Renal pelvis (tissue), 12 donors: ENCODE measurements around the gene EN2. TPM values are rescaled to one million over a fixed set of nuclear protein-coding genes. Genes with fewer than 3 reads are reported as not detected.

Source experiments
- DNase-seq: peaks from one replicate; pipeline ENCODE4 v3.0.0-alpha.2; 2013
- long read RNA-seq, 16 experiments: transcript quantifications; one replicate each; lab custom pipeline, GENCODE V29; 2026
- polyA plus RNA-seq, 3 donors: library from polyadenylated mRNA; unstranded; fragments of 120-200 nt; gene quantifications; one replicate each; pipeline ENCODE4 v1.2.1, GENCODE V29; 2013; ENCODE audit not compliant: insufficient read length in 3 of 3

EN2 gene
- under 1 TPM; 0.09 to 0.29 (median 0.17) TPM for polyA plus RNA-seq
- long read RNA-seq, donor 1: 0 reads
- long read RNA-seq, donor 2: 0 reads
- long read RNA-seq, donor 3: 0 reads
- long read RNA-seq, donor 4: 0 reads
- long read RNA-seq, donor 5: 0 reads
- long read RNA-seq, donor 6: 0 reads
- long read RNA-seq, donor 7: 0 reads
- long read RNA-seq, donor 8: 0 reads
- long read RNA-seq, donor 9: 0 reads
- long read RNA-seq, donor 10: 0 reads
- long read RNA-seq, donor 11: 0 reads
- long read RNA-seq, donor 12: 0 reads
- long read RNA-seq, donor 13: 0 reads
- long read RNA-seq, donor 14: 0 reads
- long read RNA-seq, donor 15: 0 reads
- long read RNA-seq, donor 16: 0 reads

GRCh38 chr7:155458111-155458877, at the start of gene EN2:
EN2 (plus strand) TSS chr7:155458129; CDS start chr7:155458378, 249 bp downstream.
- DNase-seq: no peak

DNA sequence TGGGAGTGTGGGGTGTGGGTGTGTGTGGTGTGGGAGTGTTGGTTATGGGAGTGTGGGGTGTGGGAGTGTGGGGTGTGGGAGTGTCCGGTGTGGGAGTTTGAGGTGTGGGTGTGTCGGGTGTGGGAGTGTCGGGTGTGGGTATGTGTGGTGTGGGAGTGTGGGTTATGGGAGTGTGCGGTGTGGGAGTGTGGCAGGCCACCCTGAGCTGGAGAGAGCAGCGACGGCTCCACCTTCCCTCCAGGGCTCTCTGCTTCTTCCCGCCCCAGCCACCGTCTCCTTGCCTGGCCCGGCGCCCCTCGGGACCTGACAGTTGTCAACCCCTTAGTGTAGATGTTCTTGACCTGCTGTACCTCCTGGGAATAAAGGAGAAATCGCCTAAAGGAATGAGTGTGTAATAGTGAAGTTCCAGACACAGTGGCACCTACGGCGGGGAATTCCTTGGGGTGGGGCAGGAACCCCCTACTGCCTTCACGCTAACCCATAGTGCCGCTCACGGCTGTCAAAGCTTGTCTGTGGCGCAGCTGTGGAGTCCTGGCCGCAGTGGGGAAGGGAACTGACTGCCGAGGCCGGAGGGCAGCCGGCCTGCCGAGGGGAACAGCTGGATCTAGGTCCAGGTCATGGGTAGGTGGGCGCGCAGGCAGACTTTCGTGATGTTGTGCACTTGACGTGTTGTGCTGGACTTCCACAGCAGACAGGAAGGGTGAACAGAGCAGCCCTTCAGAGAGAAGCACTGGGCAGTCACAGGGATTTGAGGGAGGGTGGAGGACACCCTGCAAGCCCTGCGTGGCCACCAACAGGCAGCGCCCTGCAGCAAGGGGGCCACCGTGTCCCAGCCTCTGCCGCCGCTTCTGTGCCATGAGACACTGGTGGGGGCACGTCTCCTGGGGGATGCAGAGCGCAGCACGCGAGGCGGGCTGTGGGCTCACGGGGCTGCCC, 49.0 kb upstream of the EN2 start:
- no peak for DNase-seq

DNA sequence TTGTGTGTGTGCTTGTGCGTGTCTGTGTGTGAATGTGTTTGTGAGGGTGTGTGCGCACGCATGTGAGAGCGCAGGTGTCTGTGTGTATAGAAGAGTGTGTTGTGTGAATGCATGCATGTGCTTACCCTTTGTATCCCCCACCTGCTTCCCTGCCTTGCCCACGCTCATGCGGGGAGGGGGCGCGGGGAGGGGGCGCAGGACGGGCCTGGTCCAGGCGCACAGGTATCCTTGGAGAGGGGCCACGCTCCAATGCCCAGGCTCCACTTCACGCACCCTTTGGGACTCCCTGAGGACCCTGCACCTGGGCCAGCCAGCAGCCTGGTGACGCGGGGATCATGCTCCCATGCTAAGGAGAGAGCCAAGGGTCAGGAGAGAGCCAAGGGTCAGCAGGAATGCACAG, 47.9 kb upstream of the EN2 start:
- no peak for DNase-seq

DNA sequence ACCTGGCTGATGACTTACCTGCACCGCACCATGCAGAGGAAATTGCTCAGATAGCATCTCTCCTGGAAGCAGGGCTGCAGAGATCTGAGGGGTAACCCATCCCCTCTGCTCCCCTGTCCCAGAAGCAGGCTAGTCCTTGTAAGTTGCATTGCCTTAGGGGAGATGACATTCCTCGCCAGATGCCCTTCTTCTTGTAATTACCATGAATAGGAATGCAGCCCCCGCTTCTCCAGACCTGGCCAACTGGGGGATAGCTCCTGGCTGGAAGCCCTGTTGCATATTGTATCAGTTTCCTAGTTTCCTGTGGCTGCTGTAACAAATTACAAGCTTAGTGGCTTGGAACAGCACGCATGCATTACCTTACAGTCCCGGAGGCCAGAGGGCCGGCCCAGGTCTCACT, 47.5 kb upstream of the EN2 start:
- DNase-seq: no peak

DNA sequence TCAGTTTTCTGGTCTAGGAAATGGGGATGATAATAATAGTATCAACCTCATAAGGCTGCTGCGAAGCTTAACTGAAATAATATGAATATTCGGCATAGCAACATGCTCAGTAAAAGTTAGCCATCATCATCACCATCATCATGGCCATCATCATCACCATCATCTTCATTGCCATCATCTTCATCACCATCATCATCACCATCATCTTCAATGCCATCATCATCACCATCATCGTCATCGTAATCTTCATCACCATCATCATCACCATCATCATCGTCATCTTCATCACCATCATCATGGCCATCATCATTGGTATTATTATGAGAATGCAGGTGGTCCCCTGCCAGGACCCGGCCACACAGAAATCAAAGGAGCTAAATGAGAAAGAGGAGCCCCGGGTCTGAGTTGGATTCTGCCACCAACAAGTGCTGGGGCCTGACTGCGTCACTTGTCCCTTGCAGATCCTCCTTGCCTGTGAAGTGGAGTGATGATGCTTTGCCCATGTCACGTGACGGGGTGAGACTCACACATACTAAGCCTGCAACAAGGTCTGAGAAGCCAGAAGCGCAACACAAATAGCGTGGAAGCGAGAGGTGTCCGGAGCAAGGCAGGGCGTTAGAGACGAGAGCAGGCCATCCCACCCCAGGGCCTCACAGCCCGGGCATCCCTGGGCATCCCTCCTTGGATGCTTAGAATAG, 46.1 kb upstream of the EN2 start:
- DNase-seq: no peak

- peak; percentile 50 for DNase-seq
These were observed 45.3 kb upstream of the EN2 start for GRCh38 chr7:155412416-155413253.

DNA sequence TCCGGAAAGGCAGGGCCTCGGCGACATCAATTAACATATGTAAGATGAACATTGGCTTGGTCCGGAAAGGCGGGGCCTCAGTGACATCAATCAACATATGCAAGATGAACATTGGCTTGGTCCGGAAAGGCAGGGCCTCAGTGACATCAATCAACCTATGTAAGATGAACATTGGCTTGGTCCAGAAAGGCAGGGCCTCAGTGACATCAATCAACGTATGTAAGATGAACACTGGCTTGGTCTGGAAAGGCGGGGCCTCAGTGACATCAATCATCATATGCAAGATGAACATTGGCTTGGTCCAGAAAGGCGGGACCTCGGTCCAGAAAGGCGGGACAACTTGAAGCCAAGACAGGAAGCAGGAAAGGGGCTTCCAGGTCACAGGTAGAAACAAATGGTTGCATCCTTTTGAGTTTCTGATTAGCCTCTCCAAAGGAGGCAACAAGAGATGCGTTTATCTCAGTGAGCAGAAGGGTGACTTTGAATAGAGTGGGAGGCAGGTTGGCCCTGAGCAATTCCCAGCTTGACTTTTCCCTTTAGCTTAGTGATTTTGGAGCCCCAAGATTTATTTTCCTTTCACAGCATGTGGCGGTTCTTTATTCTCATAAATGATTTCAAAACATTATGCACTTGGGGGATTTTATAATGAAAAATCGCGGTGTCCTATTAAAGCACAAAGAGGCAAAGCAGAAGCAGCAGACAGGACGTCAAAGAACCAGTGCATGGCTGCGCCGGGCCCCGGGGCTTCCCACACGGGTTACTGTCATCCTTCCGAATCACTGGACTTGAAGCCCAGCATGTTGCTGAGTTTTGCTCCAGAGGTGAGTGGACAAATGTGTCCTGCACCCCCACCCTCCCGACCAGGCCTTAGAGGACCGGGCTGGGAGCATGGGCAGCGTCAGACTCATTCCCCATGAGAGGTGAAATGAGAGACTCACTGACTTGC, 43.1 kb upstream of the EN2 start:
- DNase-seq: no peak

DNA sequence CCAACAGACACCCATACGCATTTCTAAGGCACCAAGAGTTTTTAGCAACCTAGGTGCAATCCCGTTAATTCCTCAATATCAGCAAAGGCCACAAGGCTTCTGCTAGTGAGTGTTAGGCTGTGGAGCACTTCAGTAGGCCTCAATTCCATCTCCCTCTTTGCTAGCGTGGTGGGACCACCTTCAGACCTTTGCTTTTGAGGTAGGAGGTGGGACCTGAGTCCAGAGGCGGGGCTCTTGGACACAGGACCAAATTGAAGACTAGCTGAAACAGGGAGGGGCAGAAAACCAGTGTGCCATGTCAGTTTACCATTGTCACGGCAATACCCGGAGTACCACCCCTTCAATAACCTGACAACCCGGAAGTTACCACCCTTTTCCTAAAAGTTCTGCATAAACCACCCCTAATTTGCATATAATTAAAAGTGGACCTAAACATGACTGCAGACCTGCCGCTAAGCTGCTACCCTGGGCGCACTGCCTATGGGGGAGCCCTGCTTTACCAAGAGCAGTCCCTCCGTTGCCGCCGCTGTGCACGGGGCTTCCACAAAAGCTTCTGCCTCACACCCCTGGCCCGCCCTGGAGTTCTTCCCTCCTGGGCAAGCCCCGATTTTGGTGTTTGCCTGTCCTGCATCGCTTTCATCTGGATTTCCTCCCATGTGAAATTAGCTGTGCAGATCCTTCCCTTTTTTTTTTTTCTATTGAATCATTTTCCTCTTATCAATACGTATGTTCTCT, 41.1 kb upstream of the EN2 start:
- DNase-seq: no peak

- no peak for DNase-seq
These were observed 39.6 kb upstream of the EN2 start for GRCh38 chr7:155418304-155418703.

DNA sequence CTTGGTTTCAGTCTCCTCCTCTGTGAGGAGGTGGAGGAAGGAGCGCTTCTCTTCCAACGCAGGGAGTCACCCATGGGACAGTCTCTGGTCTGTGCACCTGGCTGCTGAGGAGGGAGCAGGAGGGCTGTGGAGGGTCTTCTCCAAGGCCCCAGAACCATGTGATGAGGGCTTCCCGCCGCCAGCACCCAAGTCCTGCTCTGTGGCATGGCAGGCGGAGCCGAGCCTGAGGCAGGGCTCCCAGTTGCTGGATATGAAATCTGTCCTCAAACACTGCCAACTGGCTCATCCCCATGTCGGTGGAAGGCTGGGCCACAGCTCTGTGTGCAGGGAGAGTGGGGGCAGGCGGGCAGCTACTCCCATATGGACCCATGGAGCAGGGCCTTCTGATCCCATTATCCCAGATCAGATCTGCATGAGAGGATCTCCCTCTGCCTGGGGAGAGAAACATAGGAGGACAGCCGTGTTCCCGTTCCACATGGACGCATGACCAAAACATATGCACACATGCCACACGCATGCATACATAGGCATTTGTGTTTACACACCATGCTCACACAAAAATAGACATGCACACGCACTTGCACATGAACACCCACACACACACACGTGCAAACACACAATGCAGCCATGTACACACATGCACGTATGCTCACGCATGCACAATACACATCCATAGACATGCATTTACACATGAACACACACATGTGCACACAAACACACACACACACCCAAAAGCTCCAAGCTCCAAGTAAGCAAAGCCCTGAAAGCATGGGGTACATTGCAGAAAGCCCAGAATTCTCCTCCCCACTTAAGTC, 38.8 kb upstream of the EN2 start:
- DNase-seq: no peak

GRCh38 chr7:155420116-155420515, 37.8 kb upstream of the EN2 start:
- no peak for DNase-seq

DNA sequence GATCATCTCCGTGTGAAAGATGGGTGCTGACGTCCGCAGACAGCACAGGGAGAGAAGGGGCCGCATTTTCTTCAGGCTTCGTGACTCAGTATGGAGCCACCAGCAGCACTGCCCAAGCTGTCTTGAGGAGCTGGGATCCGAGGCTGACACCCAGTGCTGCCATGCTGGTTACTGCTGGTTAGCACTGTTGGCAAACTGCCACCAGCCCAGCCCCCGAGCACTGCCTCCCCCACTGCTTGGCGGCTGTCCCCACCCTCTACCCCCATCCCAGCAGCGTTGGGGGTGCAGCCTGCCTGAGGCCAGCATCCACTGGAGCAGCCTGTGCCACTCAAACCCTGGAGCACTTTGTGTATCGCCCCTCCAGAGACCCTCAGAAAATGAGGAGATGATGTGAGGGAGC, 35.8 kb upstream of the EN2 start:
- DNase-seq: no peak

DNA sequence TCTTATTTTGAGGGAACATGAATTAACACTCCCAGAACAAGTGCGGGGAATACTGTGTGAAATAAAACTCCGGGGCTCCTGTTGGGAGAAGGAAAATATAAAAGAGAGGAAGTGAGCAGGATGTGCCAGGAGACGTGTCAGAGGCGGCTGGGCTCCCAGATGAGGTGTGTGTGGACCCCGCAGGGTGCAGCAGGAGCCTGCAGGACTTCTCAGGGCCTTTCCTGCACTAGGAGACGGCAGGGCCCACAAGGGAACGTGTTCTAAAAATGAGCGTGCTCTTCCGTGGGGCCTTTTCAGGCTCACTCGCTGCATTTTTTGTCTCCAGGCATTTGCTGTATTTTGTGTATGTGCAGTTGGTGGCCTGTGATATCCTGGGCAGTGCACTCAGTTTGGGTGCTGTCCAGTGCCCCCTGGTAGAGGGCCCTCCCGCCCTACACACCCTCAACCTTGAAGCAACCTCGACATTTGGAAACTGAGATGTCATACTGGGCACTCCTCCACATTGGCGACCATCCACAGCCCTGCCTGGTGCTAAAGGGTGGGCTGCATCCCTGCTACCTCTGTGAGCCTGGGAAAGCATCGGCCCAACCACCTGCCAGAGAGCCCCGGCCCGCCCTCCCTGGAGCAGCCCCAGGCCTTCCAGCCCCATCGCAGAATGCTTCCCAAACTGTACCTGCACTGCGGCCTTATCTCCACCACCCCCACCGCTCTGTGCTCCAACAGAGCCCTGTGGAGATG, 35.2 kb upstream of the EN2 start:
- DNase-seq: no peak

DNA sequence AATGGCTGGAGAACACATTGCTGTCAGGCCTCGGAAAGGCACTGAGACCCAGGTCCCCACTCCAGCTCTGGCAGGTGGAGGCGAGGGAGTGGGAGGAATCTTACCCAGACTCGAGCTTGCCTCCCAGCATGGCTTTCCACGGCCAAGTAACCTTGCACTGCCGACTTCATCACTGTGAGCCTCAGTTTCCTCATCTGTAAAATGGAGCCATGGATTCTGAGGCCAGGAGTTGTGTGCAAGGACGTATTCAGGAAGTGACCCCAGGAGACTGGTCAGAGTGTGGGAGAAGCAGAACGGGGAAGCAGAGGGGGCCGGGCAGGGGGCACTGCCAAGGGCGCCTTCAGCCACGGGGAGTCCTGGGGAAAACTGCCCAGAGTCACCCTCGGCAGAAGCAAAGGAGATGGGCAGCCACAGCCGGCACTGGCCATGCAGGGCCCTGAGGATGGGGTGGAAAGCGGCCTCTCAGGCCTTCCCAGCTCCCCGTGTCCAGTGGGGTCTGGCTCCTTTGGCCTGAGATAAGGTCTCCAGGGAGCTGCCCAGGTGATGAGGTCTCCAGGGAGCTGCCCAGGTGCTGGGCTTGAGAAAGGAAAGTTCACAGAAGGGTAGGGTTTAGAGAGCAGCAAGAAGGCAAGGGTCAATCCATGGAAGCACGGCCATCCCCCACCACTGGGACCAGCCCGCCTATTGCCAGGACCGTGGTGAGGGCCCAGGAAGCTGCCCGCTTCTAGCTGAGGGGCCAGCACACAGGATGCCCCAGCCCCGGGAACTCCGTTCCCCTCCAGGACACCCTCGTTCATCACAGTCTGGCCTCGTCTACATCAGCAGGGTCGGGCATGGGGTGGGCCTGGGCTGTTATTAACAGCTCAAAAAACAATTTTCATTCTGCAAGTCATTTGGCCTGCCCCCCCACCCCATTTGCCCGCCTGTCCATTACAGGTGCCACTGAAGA, 34.3 kb upstream of the EN2 start:
- DNase-seq: no peak

DNA sequence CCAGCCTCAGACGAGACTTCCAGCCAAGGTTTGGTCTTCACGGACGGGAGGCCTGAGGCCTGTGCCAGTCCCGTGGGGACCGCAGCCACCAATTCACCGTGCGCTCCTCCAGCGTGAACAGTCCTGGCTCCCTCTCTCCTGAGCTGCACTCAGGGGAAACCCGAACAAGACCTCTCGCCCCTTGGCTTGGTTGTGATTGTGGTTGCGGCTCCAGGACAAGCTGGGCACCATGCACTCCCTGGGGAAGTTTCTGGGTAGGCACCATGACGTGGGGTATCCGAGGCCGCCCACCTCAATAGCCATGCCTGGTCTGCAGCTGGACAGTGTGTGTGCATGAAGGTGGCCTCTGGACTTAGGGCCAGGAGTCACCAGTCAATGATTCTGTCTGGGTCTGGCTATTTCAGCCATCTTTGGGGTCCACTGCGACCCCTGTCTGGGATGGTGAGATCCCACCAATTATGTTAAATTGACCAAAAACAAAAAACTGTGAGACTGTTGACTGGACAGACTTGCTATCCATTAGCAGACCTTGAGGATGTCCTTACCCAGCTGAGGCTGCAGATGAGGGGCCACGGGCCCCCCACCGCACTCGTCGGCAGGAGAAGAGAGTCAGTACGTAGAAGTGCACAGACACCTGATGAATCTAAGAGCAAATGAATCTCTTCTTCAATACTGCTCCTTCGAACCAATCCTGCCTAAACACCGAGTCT, 33.5 kb upstream of the EN2 start:
- no peak for DNase-seq
